Tibial nerve (tissue), 4 donors: ENCODE results near the gene CUL3. TPM values are rescaled to one million over a fixed set of nuclear protein-coding genes. Genes with fewer than 3 reads are reported as not detected.

Source experiments
- DNase-seq, 2 donors: peaks; one replicate each; pipeline ENCODE4 v3.0.0-alpha.2; 2019; ENCODE audit warnings: low spot score in 2 of 2
- H3K27ac ChIP-seq, 4 donors: fragments of 200-600 bp; sonication (generic) in 3 of 4; one replicate each; pipeline ENCODE4 v1.5.1; 2017 to 2019; ENCODE audit warnings: mild to moderate bottlenecking in 1 of 4
- H3K27me3 ChIP-seq, 2 donors: fragments of 200-600 bp; sonication (generic) in 1 of 2; one replicate each; pipeline versions ENCODE4 v1.5.1 to v1.6.0; 2017 to 2019
- H3K36me3 ChIP-seq, 3 donors: fragments of 200-600 bp; sonication (generic); one replicate each; pipeline ENCODE4 v1.5.1; 2018 to 2019
- H3K4me1 ChIP-seq, 4 donors: fragments of 200-600 bp; sonication (generic) in 3 of 4; one replicate each; pipeline ENCODE4 v1.5.1; 2017 to 2019
- H3K4me3 ChIP-seq, 4 donors: fragments of 200-600 bp; sonication (generic) in 3 of 4; one replicate each; pipeline ENCODE4 v1.5.1; 2017 to 2019; ENCODE audit warnings: mild to moderate bottlenecking in 1 of 4, moderate library complexity in 1 of 4
- H3K9me3 ChIP-seq, 4 donors: fragments of 200-600 bp; sonication (generic) in 3 of 4; one replicate each; pipeline ENCODE4 v1.5.1; 2017 to 2019
- EP300 ChIP-seq, 2 donors: sonication (generic); formaldehyde crosslinking; IDR thresholded peaks; one replicate each; pipeline ENCODE4 v1.6.1; 2017; ENCODE audit warnings: antibody characterized with exemption in 2 of 2, mild to moderate bottlenecking in 1 of 2
- POLR2A ChIP-seq, 2 donors: fragments of 450-650 bp; IDR thresholded peaks; one replicate each; pipeline ENCODE4 v1.6.1; 2017; ENCODE audit warnings: antibody characterized with exemption in 2 of 2, mild to moderate bottlenecking in 2 of 2, moderate library complexity in 2 of 2
- WGBS, 2 donors: methylation state at CpG; one replicate each; pipeline ENCODE4 v1.1.5; 2018; 5-methylcytosine and 5-hydroxymethylcytosine counted together
- total RNA-seq, 4 donors: library from RNA; depleted of rRNA; stranded (reverse); fragments of >200 nt; gene quantifications; one replicate each; pipeline ENCODE4 v1.1.0, GENCODE V29; 2016
- TF ChIP-seq, protein P1 (sequence below), 5 experiments: fragments of 200-600 bp in 3 of 5; fragments of 450-650 bp in 2 of 5; sonication (generic) in 3 of 5; IDR thresholded peaks; one replicate each; pipeline ENCODE4 v1.5.1; 2016 to 2019; ENCODE audit warnings: antibody characterized with exemption in 5 of 5, mild to moderate bottlenecking in 3 of 5, moderate library complexity in 2 of 5

Gene CUL3
- total RNA-seq, 4 donors from 2014 or later, result 63.0 to 72.2 (median 67.3) TPM

DNA sequence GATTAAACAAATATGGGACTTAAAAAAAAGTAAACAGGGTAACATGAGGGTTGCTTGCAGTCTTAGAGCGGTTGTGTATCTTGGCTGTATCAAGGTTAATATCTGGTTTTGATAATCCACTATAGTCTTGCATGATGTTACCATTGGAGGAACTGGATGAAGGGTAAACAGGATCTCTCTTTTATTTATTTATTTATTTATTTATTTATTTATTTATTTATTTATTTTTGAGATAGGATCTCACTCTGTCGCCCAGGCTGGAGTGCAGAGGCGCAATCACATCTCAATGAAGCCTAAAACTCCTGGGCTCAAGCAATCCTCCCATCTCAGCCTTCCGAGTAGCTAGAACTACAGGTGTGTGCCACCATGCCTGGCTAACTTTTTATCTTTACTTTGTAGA, 140.4 kb downstream of the CUL3 start:
- peaks cover 0 to 8% of the 10 kb centered on the region in 2 donors for H3K27me3 ChIP-seq
- TF ChIP-seq POLR2A (IDR thresholded peaks at IDR 0.05), result no peak
- no peak for TF ChIP-seq EP300 (IDR thresholded peaks at IDR 0.05)
- TF ChIP-seq, protein P1, sequence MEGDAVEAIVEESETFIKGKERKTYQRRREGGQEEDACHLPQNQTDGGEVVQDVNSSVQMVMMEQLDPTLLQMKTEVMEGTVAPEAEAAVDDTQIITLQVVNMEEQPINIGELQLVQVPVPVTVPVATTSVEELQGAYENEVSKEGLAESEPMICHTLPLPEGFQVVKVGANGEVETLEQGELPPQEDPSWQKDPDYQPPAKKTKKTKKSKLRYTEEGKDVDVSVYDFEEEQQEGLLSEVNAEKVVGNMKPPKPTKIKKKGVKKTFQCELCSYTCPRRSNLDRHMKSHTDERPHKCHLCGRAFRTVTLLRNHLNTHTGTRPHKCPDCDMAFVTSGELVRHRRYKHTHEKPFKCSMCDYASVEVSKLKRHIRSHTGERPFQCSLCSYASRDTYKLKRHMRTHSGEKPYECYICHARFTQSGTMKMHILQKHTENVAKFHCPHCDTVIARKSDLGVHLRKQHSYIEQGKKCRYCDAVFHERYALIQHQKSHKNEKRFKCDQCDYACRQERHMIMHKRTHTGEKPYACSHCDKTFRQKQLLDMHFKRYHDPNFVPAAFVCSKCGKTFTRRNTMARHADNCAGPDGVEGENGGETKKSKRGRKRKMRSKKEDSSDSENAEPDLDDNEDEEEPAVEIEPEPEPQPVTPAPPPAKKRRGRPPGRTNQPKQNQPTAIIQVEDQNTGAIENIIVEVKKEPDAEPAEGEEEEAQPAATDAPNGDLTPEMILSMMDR (IDR thresholded peaks at IDR 0.05), result no peak
- no peak overlapping the region for H3K27ac ChIP-seq
- peaks cover 0 to 10% (median 0%) of the 10 kb centered on the region in 4 donors for H3K4me1 ChIP-seq
- no peaks in the 10 kb centered on the region for H3K9me3 ChIP-seq
- H3K36me3 ChIP-seq, result no peaks in the 10 kb centered on the region
- DNase-seq, result no peak
- no peak overlapping the region for H3K4me3 ChIP-seq
- WGBS, 2 donors, result 94% methylated on average over 4 of the region's 4 CpGs

DNA sequence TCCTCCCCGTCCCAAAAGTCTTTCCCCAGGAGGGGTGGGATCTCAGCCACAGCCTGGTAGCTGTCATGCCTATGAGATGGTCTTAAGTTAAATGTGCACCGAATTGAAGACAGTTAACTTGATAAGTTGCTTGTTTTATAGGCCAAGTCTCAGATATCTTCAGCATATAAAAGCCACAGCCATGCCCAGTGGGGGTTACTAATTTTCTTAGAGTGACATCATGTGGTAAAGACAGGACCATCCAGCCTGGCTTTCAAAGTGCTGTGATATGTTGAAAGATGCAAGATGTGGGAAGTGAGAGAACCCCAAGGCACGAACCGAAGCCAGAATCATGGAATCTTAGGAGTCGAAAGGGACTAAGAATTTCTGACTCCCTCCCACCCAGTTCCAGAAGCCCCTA, 141.1 kb downstream of the CUL3 start:
- H3K9me3 ChIP-seq, result no peaks in the 10 kb centered on the region
- H3K4me1 ChIP-seq, result peaks cover 0 to 10% (median 0%) of the 10 kb centered on the region in 4 donors
- H3K4me3 ChIP-seq, result no peak overlapping the region
- H3K27ac ChIP-seq, result no peak overlapping the region
- H3K27me3 ChIP-seq, result peaks cover 0 to 8% of the 10 kb centered on the region in 2 donors
- H3K36me3 ChIP-seq, result no peaks in the 10 kb centered on the region
- TF ChIP-seq EP300 (IDR thresholded peaks at IDR 0.05) (no peak), POLR2A (IDR thresholded peaks at IDR 0.05) (no peak)
- TF ChIP-seq, protein P1 (IDR thresholded peaks at IDR 0.05), result no peak
- no peak for DNase-seq
- WGBS, 2 donors, result 75 to 83% methylated on average over 5 of the region's 5 CpGs

DNA sequence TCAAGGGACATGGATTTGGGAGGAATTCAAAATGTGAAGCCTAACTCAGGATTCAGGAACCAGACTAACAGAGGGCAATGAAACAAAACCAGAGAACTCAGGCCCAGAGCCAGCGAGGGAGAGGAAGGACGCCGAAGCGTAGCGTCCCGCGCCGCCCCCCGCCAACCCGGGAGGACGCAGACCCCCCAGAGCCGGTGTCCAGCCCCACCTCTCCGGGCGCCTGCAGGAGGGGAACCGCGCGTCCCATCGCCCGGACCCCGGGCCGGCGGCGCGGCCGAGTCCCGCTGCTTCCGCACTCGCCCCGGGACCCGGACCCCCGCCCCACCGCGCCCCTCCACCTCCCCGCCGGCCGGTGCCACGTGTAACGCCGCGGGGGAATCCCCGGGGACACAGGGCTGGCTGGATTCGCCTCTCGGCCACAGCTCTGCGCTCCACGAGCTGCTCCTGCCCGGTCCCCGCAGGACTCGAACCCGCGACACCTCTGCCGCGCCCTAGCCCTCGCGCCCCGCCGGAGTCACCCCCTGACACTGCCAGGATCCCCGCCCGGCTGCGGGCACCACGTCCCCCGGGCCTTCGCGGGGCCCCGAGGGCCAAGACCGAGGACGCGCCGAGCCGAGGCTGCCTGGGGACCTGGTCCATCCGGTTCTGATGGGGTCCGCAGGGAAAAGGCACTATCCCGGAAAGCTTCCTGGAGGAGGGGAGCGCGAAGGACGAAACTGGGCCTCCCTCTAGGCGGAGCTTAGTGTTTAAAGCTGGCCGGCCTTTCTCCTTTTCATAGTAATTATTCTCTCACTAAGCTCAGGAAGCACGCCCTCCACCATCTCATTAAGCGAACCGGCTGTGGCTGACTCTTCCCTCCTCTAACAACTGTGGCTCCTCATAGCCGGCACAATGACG, 142.8 kb downstream of the CUL3 start:
- no peaks in the 10 kb centered on the region for H3K9me3 ChIP-seq
- TF ChIP-seq, protein P1 (IDR thresholded peaks at IDR 0.05), result no peak
- no peak for TF ChIP-seq POLR2A (IDR thresholded peaks at IDR 0.05)
- no peak for TF ChIP-seq EP300 (IDR thresholded peaks at IDR 0.05)
- WGBS, 2 donors, result 2 to 5% methylated on average over 33 to 52 of the region's 82 CpGs
- H3K4me3 ChIP-seq, result peak overlapping the region; percentile 32 to 60 (median 42)
- DNase-seq, result no peak
- peaks cover 0 to 10% (median 0%) of the 10 kb centered on the region in 4 donors for H3K4me1 ChIP-seq
- peaks cover 0 to 8% of the 10 kb centered on the region in 2 donors for H3K27me3 ChIP-seq
- H3K36me3 ChIP-seq, result no peaks in the 10 kb centered on the region
- peak overlapping the region in 1 of 4 donors; percentile 44 for H3K27ac ChIP-seq

DNA sequence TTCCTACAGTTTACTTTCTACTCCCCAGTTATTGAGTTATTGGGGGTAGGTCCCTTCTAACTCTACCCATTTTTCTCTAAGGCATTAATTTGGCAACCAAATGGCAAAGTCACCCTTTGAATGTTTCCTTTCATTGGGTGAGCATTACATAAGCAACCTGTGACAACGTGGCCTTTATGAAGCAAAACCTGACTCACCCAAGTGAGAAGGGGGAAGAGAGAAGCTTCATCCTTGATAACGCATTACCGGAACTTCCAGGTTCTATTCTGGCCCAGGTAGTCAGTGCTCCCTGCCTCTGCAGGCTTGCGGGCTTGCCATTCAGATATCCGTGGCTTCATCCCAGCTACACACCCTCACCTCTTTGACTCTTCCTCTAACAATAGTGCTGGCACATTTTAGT, 144.2 kb downstream of the CUL3 start:
- Histone ChIP-seq H3K27me3 (peaks cover 0 to 8% of the 10 kb centered on the region in 2 donors), H3K4me3 (no peak overlapping the region), H3K27ac (no peak overlapping the region), H3K4me1 (peaks cover 0 to 10% (median 0%) of the 10 kb centered on the region in 4 donors), H3K9me3 (no peaks in the 10 kb centered on the region), H3K36me3 (no peaks in the 10 kb centered on the region)
- TF ChIP-seq EP300 (IDR thresholded peaks at IDR 0.05) (no peak), POLR2A (IDR thresholded peaks at IDR 0.05) (no peak)
- TF ChIP-seq, protein P1 (IDR thresholded peaks at IDR 0.05), result no peak
- DNase-seq, result no peak
- WGBS, 2 donors, result 68 to 73% methylated on average over 5 of the region's 5 CpGs

DNA sequence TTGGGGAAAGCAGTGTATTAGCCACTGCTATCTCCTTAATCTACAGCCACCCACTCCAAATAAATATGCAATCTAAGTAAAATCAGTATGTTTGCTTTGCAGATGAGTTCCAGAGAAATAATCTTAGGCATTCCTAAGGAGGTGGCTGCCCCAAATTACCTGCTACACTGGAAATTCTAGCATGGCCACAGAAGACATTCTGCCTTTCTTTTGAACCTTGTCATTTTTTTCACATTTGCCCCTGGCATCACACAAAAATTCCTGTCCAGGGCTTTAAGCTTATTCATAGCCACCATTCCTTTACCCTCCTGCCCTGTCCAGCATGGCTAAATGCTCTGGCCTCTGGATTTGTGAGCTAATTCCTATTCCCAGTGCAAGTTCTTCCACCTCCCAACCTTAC, 146.4 kb downstream of the CUL3 start:
- DNase-seq, result no peak
- Histone ChIP-seq H3K36me3 (no peaks in the 10 kb centered on the region), H3K9me3 (no peaks in the 10 kb centered on the region), H3K27ac (no peak overlapping the region), H3K4me1 (peaks cover 0 to 10% (median 0%) of the 10 kb centered on the region in 4 donors), H3K4me3 (no peak overlapping the region), H3K27me3 (peaks cover 0 to 8% of the 10 kb centered on the region in 2 donors)
- no peak for TF ChIP-seq POLR2A (IDR thresholded peaks at IDR 0.05)
- TF ChIP-seq EP300 (IDR thresholded peaks at IDR 0.05), result no peak
- TF ChIP-seq, protein P1 (IDR thresholded peaks at IDR 0.05), result no peak
